HFF-Myc (cell line): ENCODE data around the gene TET3.
"Not testable (repeated sequence)": the region's sequence is repeated elsewhere in the genome, so short reads cannot be mapped to it uniquely, and the experiment has no call there.

Experiments used
- DNase-seq: peaks from one replicate; pipeline ENCODE4 v3.0.0-alpha.2; 2011; ENCODE audit warnings: low read depth; ENCODE audit errors: extremely low read depth
- H3K4me3 ChIP-seq: replicated peaks from 2 replicates; pipeline ENCODE4 v1.5.1; 2011; ENCODE audit warnings: low read depth, mild to moderate bottlenecking, control low read depth, low read length
- TF ChIP-seq, protein P1 (sequence below): IDR thresholded peaks from 2 replicates; pipeline ENCODE4 v1.5.1; 2012; ENCODE audit warnings: mild to moderate bottlenecking, low read depth, low read length, control low read depth; ENCODE audit errors: missing control alignments

TET3 gene

DNA sequence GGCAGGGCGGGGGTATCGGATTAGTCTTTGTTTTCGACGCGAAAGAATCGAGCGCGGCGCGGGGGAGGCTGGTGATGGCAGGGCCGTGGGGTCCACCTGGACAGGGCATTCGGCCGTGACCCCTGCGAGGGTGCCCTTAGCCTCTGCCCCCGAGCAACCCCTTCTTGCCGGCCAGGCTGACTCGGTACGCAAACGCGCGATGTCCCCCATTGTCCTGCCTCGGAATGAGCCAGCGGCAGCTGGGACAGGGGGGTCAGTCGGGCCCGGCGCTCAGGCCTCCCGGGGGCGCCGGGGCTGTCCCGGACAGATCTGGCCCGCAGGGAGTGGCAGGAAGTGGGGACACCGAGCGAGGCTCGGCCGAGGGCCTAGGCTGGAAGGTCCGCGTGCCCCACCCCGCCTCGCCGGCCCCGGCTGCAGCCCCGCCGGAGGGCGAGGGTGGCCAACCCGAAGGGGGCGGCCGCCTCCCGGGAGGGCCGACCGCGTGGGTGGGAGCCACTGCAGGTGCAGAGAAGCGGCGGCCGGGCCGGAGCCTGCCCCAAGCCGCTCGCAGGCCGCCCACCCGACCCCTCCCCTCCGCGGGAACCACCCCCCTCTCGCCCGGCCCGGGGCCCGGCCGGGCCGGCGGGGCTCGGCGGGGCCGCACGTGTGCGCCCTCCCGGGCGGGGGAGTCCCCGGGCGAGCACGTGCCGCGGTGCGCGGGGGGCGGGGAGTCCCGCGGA is at the start of gene TET3:
TSS of gene TET3 (plus strand) at position 708 of the 719 bp plus-strand sequence. CDS start 1,494 bp downstream, outside the sequence.
- peak within 1 kb of the TSS; percentile 69 for H3K4me3 ChIP-seq
- TF ChIP-seq, protein P1, sequence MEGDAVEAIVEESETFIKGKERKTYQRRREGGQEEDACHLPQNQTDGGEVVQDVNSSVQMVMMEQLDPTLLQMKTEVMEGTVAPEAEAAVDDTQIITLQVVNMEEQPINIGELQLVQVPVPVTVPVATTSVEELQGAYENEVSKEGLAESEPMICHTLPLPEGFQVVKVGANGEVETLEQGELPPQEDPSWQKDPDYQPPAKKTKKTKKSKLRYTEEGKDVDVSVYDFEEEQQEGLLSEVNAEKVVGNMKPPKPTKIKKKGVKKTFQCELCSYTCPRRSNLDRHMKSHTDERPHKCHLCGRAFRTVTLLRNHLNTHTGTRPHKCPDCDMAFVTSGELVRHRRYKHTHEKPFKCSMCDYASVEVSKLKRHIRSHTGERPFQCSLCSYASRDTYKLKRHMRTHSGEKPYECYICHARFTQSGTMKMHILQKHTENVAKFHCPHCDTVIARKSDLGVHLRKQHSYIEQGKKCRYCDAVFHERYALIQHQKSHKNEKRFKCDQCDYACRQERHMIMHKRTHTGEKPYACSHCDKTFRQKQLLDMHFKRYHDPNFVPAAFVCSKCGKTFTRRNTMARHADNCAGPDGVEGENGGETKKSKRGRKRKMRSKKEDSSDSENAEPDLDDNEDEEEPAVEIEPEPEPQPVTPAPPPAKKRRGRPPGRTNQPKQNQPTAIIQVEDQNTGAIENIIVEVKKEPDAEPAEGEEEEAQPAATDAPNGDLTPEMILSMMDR, result no peak
- no peak for DNase-seq

DNA sequence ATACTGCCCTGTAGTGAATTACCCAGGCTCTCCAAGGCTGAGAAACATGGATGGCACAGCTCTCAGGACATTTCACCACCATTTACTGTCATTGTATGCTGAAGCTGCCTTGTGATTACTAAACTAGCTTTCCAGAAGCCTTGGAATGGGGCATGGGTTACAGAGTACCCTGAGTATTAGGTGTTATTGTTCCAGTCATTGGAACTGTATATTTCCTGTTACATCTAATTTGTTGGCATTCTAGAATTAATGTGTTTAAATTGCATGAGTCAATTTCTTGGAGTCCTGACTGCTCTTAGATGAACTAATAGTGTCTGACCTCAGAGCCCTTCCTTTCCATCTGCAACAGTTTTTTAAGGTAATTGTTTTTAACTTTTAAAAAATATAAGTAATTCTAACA is 49.1 kb upstream of the TET3 start:
- TF ChIP-seq, protein P1, result no peak
- no peak overlapping the region for H3K4me3 ChIP-seq
- no peak for DNase-seq

DNA sequence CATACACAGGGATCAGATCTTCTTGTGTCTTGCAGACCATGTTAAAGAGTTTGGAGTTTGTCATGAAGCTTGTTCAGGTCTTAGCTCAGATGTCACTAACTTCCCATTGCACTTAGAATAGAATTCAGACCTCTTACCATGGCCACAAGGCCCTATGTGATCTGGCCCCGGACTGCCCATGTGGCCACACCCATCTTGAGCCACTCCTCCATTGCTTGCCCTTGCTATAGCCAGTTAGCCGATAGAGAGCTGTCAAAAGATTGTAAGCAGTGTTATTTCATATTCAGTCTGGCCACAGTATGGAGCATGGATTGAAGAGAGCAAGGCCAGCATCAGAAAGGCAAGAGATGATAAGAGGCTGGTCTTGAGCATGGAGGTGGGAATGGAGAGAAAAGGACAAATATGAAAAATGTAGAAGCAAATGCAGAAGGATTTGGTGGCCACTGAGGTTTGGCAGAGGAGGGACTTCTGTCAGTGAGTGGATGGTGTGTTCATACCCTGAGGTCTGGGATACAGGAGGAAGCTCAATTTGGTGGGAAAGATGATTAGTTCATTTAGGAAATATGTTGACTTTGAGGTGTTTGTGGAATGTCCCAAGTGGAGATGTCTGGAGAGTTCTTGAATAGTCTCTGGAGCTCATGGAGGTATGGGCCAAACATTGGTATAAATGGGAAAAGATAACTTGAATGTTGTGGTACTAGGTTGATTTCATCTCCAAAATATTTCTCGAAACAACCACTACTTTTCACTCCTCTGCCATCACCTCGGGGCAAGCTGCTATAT is 47.4 kb upstream of the TET3 start:
- TF ChIP-seq, protein P1, result no peak
- no peak overlapping the region for H3K4me3 ChIP-seq
- no peak for DNase-seq

DNA sequence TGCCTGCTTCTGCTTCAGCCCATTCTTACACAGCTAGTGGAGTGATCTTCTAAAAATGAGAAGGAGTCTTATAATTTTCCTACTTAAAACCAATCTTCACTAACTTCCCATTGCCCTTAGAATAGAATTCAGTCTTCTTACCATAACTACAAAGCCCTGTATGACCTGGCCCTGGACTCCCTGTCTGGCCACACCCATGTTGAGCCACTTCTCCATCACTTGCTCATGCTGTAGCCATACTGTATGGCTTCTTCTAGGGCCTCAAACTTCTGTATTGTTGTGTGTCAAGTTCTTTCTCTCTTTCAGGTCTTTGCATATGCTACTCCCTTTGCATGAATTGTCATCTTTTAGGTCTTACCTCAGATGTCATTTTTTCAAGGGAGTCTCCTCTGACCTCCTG is 46.8 kb upstream of the TET3 start:
- DNase-seq, result no peak
- H3K4me3 ChIP-seq, result no peak overlapping the region
- TF ChIP-seq, protein P1, result no peak

DNA sequence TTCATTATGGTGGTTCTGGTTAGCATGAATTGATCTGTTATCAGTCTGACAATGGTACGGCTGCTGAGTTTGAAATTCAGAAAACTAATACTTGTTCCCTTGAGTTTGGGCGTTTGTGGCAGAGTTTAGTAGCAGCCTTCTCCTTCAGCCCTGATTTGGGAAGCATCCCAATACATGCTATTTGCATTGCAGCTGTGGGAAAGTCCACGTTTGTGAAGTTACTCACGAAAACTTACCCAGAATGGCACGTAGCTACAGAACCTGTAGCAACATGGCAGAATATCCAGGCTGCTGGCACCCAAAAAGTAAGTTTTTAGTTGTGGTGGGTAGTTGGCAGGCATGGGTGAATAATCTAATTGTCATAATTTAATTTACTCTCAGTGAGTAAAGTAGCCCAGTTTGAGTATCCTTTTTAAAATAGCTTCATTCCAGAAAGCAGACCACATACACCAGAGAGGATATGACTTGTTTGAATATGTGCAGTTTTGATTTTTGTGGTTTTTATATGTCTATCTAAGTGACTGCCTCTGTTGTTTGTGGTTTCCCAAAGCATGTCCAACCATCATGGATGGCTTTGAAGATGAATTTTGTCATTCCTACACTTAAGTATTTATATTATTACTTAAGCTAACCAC is 45.9 kb upstream of the TET3 start:
- no peak overlapping the region for H3K4me3 ChIP-seq
- no peak for DNase-seq
- TF ChIP-seq, protein P1, result no peak

DNA sequence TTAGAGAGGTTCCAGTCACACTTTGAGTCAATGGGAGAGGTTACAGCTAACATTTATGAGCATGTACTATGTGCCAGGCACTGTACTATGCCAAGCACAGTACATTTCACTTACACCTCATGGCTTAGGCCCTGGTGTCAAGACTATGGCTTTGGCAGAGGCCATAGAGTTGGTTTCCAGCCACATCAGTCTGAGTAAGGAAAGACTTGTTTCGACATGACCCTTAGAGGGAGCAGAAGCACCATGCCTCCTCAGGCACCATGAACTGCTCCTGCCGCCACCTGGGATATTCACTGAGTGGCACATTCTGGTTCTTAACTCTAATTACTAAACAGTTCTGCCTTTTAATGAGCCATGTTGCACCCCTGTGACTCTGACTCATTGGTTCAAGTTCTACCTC is 45.3 kb upstream of the TET3 start:
- H3K4me3 ChIP-seq, result no peak overlapping the region
- DNase-seq, result no peak
- TF ChIP-seq, protein P1, result no peak

DNA sequence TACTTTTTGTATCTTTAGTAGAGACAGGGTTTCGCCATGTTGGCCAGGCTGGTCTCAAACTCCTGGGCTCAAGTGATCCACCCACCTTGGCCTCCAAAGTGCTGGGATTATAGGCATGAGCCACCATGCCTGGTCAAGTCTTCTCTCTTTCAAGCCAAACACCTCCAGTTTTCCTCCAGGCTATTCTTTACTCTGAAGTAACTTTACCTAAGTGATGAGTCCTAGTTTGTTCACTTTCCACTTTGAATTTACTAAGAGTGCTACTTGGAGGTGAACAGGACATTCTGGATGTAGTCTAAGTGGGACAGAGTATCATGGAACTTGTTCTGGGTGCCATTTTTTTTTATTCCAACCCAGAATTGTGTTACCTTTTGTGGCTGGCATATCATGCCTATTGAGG is 44.6 kb upstream of the TET3 start:
- not testable (repeated sequence) for DNase-seq, H3K4me3 ChIP-seq
